Left kidney (tissue), 2 donors: Measurements from ENCODE around the gene UGP2. TPM values are rescaled to one million over a fixed set of nuclear protein-coding genes. Genes with fewer than 3 reads are reported as not detected.

Source experiments
- DNase-seq: peaks from one replicate; pipeline ENCODE4 v3.0.0-alpha.2; 2013
- polyA plus RNA-seq: library from polyadenylated mRNA; unstranded; fragments of 120-200 nt; gene quantifications from one replicate; pipeline ENCODE4 v1.2.1, GENCODE V29; 2013; ENCODE audit not compliant: insufficient read length

The UGP2 gene
- polyA plus RNA-seq, 1 donor = 127 TPM

DNA sequence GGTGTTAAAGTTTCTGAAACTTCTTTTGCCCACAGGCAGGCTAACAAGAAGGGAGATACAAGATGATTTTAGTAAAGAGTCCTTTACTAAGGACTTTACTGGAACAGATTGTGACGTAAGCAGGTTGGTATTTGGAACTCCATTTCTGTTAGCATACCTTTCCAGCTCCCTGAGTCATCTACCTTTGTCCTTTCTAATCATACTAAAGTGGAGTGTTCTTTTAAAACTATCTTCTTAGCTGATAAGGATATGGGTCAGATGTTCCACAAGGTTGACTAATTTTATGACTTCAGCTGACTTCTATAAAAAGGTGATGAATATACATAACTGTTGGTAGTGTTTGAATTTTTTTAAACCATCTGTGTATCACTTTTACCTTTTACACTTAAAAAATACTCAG is 21.1 kb downstream of the UGP2 start:
- no peak for DNase-seq

DNA sequence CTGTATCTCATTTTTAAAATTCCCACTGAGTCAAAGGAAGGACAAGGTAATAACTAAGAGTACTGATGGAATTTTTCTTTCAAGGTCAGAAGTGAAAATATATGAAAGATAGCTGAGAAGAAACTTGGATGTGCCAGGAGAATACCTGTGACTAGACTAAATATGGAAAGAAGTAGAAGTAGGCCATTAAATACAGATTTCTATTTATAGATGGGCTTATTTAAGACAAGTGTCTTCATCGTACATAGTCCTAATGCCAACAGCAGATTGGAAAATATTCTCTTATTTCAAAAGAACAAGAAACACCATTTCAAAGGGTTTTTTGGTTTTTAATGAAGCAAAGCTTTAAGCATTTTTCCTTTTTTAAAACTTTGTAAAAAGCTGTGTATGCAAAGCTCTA is 22.0 kb downstream of the UGP2 start:
- DNase-seq = no peak

DNA sequence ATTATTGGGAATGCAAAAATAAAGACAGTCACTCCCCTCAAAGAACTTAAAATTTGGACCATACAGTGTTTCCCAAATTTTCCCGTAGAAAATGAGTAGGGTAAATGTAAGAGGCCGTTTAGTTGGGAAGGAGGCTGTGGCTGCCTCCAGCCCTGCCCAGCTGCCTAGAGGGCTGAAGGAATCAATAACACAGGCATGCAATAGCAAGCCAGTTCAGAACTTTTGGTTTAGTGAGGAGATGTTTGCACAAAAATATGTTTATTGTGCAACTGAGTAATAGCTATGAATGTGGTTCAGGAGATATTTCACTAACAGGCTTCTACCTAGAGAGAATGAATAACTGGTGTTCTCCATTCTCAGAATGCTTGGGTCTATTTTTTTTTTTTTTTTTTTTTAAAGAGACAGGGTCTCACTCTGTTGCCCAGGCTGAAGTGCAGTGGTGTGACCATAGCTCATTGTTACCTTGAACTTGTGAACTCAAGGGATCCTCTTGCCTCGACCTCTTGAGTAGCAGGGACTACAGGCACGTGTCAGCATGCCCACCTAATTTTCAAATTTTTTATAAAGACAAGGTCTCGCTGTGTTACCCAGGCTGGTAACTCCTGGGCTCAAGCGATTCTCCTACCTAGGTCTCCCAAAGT is 23.6 kb downstream of the UGP2 start:
- DNase-seq = no peak

DNA sequence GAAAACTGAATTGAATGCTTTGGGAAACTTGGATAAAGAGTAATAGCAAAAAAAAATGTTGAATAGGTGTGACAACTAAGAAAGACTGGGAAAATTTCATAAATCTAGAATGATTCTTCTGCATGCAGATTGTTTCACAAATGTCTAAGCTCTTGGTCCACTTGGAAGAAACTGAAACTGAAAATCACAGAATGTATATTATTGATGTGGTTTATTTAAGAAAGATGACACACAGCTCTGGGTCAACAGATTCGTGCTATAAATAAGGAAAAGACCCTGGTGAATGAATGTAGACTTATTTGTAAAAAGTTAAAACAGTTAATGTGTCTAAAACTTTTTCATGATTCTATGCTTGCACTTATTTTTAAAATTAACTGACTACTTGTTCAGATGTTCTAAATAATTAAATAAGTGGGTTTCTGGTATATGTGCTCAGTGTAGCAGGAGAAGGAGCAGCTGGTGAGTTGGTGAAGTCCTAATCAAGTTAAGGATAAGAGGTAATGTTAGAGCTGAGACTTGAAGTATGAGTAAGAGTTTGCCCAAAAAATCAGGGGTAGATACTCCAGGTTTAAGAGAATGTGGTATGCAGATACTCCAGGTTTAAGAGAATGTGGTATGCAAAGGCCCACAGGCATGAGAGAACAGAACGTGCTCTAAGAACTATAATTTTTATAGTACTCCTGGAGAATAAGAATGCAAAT is 24.5 kb downstream of the UGP2 start:
- no peak for DNase-seq

DNA sequence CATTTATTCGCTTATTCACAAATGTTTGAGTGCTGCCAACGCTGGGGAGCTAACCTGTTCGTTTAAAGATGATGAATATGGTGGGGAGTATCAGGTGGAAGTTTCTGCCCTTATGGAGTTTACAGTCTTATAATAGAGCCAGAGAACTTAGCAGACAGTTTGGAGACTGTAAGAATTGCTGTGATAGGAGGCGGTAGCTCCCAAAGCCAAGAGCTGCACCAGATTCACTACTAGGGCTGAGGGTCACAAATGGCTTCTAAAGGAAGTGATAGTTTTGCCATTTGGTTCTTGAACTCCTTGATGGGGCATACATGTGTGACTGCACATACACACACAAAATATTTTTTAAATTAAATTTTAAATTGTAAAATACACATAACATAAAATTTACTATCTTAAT is 29.0 kb downstream of the UGP2 start:
- DNase-seq = no peak

DNA sequence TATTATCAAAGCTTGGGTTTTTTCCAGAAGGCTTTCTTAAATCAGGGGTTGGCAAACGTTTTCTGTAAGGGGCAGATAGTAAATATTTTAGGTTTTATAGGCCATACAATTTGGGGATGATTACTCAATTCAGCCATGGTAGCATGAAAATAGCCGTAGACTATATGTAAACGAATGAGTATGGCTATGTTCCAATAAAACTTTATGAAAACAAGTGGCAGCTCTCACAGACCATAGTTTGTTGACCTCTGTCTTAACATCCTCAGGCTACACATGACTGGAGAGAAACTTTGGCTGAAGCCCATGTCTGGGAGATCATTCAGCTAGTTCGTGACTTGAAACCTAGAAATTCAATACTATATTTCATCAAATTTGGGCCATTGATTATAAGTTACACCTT is 30.2 kb downstream of the UGP2 start:
- no peak for DNase-seq

DNA sequence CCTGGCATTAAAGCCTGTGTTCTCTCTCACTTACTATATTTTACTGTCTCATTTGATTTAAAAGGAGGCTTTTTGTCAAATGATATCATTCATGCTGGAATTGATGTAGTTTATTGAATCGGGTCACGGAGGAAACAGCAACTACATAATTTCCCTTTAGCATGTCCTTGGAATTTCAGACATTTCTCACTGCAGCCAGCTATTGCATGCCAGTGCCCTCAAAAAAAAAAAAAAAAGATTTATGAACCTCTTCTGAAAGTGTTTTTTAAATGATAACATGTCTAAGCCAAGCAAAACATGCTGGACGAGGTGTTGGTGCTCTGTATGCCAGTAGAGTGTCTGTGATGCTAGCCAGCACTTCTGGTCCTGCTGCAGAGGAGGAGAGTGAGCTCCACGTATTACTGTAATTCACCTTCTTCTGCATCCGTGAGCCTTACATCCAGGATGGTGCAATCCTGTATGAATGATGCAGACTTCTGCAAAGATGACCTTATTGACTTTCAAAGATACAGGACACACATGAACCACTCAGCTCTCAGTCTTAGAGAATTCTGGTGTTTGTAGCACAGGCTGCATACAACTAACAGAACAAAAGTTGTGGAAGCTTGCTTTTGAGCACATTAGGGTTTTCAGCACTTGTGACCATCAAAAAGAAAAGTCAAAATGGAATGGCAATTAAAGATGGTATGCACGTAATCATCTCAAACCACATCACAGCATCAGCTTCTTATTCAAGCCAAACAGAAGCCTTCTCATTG is 31.1 kb downstream of the UGP2 start:
- no peak for DNase-seq

DNA sequence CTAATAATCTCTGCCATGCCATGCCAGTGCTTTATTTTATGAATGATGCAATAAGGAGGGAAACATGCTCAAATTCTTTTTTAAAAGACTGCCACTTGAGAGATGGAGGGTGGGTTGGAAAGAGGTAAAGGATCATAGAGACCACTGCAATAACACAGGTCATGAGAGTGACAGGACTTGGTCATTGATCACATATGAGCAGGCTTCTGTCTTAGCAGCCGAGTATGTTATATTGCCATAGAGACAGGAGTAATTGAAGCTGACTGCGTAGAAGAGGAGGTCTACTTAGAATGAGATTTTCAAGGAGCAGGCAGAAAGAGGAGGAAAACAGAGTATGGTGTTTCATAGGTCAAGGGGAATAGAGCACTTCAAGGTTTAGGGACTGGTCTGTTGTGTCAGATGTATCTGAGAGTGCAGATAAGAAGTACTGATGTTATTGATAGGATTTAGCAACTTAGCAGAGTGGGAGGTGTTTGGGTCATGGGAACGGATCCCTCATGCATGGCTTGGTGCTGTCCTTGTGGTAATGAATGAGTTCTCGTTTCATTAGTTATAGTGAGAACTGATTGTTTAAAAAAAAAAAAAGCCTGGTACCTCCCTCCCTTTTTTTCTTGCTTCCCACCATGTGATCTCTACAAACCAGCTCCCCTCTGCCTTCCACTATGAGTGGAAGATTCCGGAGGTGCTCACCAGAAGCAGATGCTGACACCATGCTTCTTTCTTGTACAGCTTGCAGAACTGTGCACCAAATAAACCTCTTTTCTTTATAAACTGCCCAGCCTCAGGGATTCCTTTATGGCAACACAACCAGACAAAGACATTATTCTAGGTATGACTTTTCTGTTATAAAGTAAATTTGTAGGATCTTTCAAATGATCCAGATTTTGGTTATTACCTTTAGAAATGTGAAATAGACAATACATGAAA is 32.8 kb downstream of the UGP2 start:
- DNase-seq = no peak

DNA sequence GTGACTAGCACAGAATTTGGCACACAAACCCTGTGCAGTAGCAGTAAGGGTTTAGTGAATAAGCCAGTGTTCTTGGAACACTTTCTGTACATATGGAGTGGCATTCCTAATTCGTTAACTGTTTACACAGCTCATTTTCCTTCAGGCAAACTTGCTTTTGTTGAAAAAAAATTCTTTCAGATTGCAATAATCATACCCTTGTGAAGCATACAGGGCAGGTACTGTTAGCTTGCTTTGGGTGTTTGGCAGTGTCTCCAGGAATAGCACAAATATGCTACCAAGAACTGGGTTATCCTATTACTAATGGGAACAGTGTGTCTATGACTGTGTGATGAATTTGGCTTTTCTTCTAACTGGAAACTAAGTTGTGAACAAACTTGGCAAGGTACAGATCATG is 33.4 kb downstream of the UGP2 start:
- no peak for DNase-seq

DNA sequence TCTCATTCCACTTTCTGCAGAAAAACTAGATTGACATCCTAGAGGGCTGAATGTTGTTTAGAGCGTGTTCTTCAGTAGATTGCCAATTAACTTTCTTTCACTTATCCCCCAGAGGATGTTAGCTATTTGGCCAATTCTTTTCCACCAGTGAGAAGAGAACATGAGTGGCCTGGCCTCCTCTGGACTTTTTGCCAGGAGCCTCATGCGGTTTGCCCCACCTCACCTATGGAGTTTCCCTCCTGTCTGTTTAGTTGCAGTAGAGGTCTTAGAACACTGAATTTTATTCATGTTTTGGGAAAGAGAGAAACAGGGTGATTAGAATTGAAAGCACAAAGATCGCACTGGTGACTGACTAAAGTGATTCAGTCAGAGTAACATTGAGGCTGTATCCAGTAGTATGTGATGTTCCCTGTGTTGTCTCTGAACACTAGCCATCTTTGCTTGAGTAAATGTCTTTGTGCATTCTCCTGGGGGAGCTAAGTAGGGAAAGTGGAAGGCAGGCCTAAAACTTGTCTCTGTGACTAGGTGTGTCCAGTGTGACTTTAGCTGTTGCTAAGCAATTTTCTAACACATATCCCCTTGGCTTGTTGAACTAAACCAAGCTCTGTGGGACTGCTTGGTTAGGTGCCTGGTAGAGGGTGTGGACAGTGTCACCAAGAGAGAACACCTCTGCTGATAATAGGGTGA is 34.0 kb downstream of the UGP2 start:
- DNase-seq = no peak

DNA sequence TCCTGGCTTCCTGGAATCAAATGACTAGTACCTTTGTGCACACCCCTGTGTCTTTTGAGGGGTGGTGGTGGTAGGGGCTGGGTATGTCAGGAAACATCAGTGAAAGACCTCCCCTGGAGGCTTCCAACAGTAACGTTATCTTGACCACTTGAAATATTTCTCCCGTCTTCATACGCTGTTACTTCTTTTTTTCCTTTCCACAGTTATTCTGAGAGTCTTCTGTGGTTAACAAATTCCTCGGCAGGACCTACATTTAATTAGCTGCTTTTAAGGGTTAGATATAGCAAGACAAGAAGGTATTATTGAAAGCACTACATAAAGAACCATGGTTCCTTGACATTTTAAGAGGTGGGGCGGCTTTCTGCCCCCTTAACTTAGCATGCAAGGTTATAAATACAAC is 34.6 kb downstream of the UGP2 start:
- no peak for DNase-seq

DNA sequence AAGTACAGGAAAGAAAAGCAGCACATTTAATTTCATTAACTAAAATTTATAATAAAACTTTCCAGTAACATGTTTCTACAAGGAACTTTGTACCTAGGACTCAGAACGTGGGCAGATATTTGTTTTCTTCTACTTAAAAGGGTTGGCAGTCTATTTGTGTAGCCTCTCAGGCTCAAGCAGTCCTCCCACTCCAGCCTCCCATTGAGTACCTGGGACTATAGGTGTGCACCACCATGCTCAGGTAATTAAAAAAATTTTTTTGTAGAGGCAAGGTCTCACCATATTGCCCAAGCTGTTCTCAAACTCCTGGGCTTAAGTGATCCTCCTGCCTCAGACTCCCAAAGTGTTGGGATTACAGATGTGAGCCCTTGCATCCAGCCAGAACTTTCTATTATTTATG is 36.8 kb downstream of the UGP2 start:
- DNase-seq = no peak

DNA sequence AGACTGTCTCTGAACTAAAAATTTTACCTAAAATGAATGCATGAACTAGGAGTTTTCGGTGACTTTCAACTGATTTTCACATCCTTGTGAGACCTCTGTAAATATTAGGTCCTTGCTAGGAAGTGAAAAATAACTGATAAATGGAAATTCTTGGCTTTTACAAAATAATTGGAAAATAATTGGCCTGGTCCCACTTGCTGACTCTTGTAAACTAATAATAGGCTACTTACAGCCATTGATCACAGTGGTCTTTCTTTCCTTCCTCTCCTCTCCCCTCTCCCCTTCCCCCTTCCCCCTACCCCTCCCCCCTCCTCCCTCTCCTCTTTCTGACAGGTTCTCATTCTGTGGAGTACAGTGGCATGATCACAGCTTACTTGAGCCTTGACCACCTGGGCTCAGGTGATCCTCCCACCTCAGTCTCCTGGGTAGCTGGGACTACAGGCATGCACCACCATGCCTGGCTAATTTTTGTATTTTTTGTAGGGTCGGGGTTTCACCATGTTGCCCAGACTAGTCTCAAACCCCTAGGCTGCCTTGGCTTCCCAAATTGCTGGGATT is 38.3 kb downstream of the UGP2 start:
- DNase-seq = no peak

DNA sequence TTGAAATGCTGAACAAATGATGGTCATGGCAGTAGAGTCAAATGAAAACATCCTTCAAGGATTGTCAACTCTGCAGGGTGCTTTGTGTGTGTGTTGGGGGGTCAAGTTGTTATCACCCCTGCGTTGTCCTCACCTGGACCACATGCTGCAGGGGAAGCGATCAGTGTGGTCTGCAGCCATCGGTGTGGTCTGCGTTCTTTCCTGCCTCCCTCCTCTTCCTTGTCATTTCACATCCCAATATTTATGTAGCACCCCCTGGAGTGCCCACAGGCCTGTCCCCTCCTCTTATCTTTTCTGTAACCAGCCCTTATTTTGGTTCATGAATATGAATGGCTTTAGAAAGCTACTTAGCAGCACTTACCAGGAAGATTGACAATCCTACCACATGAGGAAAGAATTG is 38.9 kb downstream of the UGP2 start:
- DNase-seq = no peak

DNA sequence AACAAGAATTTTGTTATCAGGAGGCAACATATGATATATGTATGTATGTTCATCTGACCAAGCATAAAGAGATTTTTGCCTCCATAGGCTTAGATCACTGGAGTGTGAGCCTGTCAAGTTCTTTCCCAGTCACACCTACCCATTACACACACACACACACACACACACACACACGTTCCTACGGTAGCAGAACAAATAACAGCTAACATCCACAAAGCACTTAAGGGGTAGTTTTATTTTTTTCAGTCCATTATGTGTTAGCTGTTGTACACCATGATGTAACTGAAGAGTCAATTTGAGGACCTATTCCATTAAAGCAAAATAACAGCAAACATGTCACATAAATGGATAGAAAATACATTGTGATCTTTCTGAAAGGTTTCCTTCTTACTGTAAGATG is 39.5 kb downstream of the UGP2 start:
- no peak for DNase-seq

DNA sequence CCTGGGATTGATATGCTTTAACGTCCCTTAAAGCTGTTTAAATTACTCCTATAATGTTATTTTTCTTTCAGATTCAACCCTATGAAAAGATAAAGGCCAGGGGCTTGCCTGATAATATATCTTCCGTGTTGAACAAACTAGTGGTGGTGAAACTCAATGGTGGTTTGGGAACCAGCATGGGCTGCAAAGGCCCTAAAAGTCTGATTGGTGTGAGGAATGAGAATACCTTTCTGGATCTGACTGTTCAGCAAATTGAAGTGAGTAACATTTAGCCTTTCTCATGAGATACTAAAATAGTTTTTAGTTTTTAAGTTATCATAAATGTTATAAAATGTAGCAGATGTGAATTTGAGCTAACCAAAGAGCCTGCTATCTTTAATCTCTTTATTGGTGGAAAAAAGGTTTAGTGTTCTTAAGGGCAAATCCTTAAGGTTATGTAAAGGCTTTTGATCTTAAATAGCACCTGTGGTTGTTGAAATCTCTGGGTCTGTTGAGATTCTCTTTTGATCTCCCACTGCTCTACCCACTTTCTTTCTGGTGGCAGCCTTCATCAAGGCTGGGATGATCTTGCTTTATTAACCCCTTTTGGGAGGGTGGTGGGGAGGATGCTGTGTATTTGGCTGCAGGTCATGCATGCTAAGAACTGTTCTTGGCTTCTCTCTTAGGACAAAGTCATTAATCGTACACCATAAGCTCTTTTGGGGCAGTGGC is 40.9 kb downstream of the UGP2 start:
- DNase-seq = no peak

DNA sequence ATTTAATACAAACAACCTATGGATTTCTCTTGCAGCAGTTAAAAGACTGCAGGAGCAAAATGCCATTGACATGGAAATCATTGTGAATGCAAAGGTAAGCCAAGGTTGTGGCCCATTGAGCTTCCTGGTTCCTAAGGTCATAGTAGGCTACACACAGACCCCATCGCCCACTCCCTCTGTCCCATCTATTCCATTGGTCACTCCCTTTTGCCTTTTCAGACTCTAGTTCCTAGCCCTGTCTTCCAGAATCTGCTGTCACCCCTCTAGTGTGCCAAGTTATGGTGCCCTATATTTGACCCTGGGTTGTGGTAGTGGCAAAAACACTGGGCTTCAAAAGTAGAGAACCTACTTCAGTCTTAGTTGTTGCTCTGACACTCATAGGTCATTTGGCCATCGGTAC is 44.7 kb downstream of the UGP2 start:
- DNase-seq = no peak

DNA sequence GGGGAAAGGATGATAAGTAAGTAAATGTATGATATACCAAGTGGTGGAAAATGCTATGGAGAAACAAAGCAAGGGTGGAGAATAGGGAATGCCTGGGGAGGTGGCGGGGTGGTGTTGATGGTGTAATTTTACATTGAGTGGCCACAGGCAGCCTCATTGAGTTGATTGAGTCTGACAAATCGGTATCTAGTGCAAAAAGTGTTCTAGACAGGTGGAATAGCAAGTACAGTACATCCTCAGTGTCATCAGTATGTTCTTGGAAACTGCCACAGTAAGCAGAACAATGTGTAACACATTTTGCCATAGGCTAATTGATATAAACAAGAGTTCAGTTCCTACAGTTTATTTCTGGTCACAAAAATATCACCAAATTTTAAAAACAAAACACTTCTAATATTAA is 46.4 kb downstream of the UGP2 start:
- no peak for DNase-seq

DNA sequence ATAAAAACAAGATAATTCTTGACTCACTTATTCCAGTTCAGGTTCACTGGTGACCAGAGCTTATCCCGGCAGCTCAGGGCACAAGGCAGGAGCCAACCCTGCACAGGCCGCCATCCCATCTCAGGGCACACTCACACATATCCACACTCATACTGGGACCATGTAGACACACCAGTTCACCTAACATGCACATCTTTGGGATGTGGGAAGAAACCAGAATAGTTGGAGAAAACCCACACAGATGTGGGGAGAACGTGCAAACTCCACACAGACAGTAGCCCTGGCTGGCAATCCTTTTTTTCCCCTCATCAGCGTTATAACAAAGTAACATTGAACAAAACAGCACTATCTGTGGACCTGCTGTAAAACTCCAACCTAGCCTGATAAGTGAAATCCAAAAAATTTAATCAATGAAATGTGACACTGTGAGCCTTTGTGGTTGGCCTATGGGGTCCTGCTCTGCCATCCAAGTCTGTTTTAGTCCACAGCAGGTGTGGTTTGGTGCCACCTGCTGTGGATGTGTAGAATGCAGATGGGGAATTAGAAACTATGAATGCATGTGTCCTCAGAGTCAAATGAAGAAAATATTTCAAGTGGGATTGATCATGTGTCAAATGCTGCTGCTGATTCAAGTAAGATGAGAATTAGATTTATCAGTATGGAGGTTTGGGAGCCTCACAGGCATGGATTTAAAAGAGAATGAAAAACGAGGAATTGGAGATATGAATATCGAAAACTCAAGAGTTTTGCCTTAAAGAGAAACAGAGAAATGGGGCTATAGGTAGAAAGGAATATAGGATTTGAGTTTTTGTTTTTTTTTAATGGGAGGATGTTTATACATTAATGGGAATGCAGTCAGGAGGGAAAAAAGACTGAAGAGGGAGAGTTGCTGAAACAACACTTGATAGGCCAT is 47.0 kb downstream of the UGP2 start:
- peak; percentile 52 for DNase-seq

DNA sequence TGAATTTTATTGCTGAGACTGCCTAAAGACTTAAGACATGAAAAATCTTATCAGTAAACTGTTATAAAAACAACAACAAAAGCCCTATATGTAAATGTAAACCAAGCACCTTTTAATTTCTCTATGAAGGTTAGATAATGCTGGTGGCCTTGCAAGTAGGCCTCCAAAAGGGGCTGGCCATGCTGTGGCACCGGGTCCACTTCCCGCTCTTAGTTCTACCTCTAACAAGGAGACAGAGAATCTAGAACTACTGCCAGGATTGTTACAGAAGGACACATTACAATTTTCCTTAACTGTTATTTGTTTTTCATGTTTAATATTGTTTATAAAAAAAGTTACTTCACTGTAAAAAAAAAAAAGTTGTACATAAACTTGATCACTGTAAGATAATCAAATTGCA is 49.0 kb downstream of the UGP2 start:
- DNase-seq = no peak
